Measurements from ENCODE around the gene MBNL2.

The MBNL2 gene

GRCh38 chr13:97288486-97288900 is 66.4 kb downstream of the MBNL2 start:
- Histone ChIP-seq H3K4me3 (IDR thresholded peaks at IDR 0.05; ENCODE audit: insufficient read depth, low read depth, low read length) (no peak overlapping the region), H3K9ac (no peak overlapping the region), H3K79me2 (ENCODE audit: insufficient read depth, low read depth) (no peaks in the 10 kb centered on the region), H3K27me3 (ENCODE audit: insufficient read depth, low read depth) (no peaks in the 10 kb centered on the region), H2AFZ (ENCODE audit: low read depth) (no peak overlapping the region), H3K4me1 (ENCODE audit: low read depth, poor library complexity, severe bottlenecking) (no peaks in the 10 kb centered on the region), H3K27ac (no peak overlapping the region), H3K36me3 (ENCODE audit: insufficient read depth) (no peaks in the 10 kb centered on the region), H4K20me1 (ENCODE audit: insufficient read depth) (no peaks in the 10 kb centered on the region), H3K4me2 (no peak overlapping the region)
- no peak for TF ChIP-seq CTCF (conservative IDR thresholded peaks at IDR 0.05; ENCODE audit: low read depth, low read length)

- H3K4me2 ChIP-seq, result no peak overlapping the region
- no peaks in the 10 kb centered on the region for H3K36me3 ChIP-seq (ENCODE audit: insufficient read depth)
- no peak overlapping the region for H3K4me3 ChIP-seq (IDR thresholded peaks at IDR 0.05; ENCODE audit: insufficient read depth, low read depth, low read length)
- H2AFZ ChIP-seq (ENCODE audit: low read depth), result no peak overlapping the region
- no peak overlapping the region for H3K9ac ChIP-seq
- H3K27ac ChIP-seq, result no peak overlapping the region
- H3K4me1 ChIP-seq (ENCODE audit: low read depth, poor library complexity, severe bottlenecking), result no peaks in the 10 kb centered on the region
- H4K20me1 ChIP-seq (ENCODE audit: insufficient read depth), result no peaks in the 10 kb centered on the region
- H3K79me2 ChIP-seq (ENCODE audit: insufficient read depth, low read depth), result no peaks in the 10 kb centered on the region
- H3K27me3 ChIP-seq (ENCODE audit: insufficient read depth, low read depth), result no peaks in the 10 kb centered on the region
- no peak for TF ChIP-seq CTCF (conservative IDR thresholded peaks at IDR 0.05; ENCODE audit: low read depth, low read length)
Measured at GRCh38 chr13:97289514-97290298, 67.6 kb downstream of the MBNL2 start.

GRCh38 chr13:97295283-97296182 is 73.4 kb downstream of the MBNL2 start:
- H2AFZ ChIP-seq (ENCODE audit: low read depth), result no peak overlapping the region
- no peak overlapping the region for H3K4me2 ChIP-seq
- H3K9ac ChIP-seq, result no peak overlapping the region
- no peaks in the 10 kb centered on the region for H3K36me3 ChIP-seq (ENCODE audit: insufficient read depth)
- no peak for TF ChIP-seq CTCF (conservative IDR thresholded peaks at IDR 0.05; ENCODE audit: low read depth, low read length)
- H3K27me3 ChIP-seq (ENCODE audit: insufficient read depth, low read depth), result no peaks in the 10 kb centered on the region
- no peaks in the 10 kb centered on the region for H3K79me2 ChIP-seq (ENCODE audit: insufficient read depth, low read depth)
- H3K27ac ChIP-seq, result no peak overlapping the region
- H3K4me1 ChIP-seq (ENCODE audit: low read depth, poor library complexity, severe bottlenecking), result no peaks in the 10 kb centered on the region
- no peaks in the 10 kb centered on the region for H4K20me1 ChIP-seq (ENCODE audit: insufficient read depth)
- H3K4me3 ChIP-seq (IDR thresholded peaks at IDR 0.05; ENCODE audit: insufficient read depth, low read depth, low read length), result no peak overlapping the region

GRCh38 chr13:97296740-97297139 is 74.6 kb downstream of the MBNL2 start:
- Histone ChIP-seq H3K4me1 (ENCODE audit: low read depth, poor library complexity, severe bottlenecking) (no peaks in the 10 kb centered on the region), H3K4me2 (no peak overlapping the region), H3K9ac (no peak overlapping the region), H3K27ac (no peak overlapping the region), H4K20me1 (ENCODE audit: insufficient read depth) (no peaks in the 10 kb centered on the region), H3K36me3 (ENCODE audit: insufficient read depth) (no peaks in the 10 kb centered on the region), H3K79me2 (ENCODE audit: insufficient read depth, low read depth) (no peaks in the 10 kb centered on the region), H3K4me3 (IDR thresholded peaks at IDR 0.05; ENCODE audit: insufficient read depth, low read depth, low read length) (no peak overlapping the region), H2AFZ (ENCODE audit: low read depth) (no peak overlapping the region), H3K27me3 (ENCODE audit: insufficient read depth, low read depth) (no peaks in the 10 kb centered on the region)
- TF ChIP-seq CTCF (conservative IDR thresholded peaks at IDR 0.05; ENCODE audit: low read depth, low read length), result no peak

Measured in KMS-11 (cell line).